Breast epithelium (tissue), 3 donors: Measurements from ENCODE around the gene ITPR1.

Source experiments
- POLR2A ChIP-seq: fragments of 450-650 bp; IDR thresholded peaks from one replicate; pipeline ENCODE4 v1.6.1; 2016; ENCODE audit warnings: antibody characterized with exemption, mild to moderate bottlenecking, moderate library complexity
- POLR2AphosphoS5 ChIP-seq, 3 donors: sonication (generic); formaldehyde crosslinking; IDR thresholded peaks; one replicate each; pipeline ENCODE4 v1.6.1; 2017; ENCODE audit warnings: antibody characterized with exemption in 3 of 3
- TF ChIP-seq, protein P1 (sequence below), 3 donors: fragments of 450-650 bp; IDR thresholded peaks; one replicate each; pipeline ENCODE4 v1.5.1; 2016 to 2017; ENCODE audit warnings: antibody characterized with exemption in 3 of 3, mild to moderate bottlenecking in 3 of 3, moderate library complexity in 3 of 3

- TF ChIP-seq, protein P1, sequence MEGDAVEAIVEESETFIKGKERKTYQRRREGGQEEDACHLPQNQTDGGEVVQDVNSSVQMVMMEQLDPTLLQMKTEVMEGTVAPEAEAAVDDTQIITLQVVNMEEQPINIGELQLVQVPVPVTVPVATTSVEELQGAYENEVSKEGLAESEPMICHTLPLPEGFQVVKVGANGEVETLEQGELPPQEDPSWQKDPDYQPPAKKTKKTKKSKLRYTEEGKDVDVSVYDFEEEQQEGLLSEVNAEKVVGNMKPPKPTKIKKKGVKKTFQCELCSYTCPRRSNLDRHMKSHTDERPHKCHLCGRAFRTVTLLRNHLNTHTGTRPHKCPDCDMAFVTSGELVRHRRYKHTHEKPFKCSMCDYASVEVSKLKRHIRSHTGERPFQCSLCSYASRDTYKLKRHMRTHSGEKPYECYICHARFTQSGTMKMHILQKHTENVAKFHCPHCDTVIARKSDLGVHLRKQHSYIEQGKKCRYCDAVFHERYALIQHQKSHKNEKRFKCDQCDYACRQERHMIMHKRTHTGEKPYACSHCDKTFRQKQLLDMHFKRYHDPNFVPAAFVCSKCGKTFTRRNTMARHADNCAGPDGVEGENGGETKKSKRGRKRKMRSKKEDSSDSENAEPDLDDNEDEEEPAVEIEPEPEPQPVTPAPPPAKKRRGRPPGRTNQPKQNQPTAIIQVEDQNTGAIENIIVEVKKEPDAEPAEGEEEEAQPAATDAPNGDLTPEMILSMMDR (IDR thresholded peaks at IDR 0.05), result no peak
- TF ChIP-seq POLR2AphosphoS5 (IDR thresholded peaks at IDR 0.05), result no peak
- TF ChIP-seq POLR2A, result no peak
These were observed 21.8 kb downstream of the ITPR1 start for GRCh38 chr3:4514916-4515315.
